ENCODE results near the gene APPBP2.

Gene APPBP2

DNA sequence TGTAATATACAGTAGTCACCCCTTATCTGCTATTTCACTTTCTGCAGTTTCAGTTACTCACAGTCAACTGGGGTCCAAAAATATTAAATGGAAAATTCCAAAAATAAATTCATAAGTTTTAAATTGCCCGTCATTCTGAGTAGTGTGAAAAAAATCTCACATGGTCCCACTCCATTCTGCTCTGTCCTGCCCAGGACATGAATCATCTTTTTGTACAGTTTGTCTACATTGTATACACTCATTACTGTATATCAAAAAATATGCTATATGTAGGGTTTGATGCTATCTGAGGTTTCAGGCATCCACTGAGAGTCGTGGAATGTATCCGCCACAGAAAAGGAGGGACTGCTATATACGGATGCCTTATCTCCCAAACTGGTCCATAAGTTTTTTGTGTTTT lies 16.0 kb upstream of the APPBP2 start:
- H3K9me3 Mint-ChIP-seq (ENCODE audit: low read depth): no peaks in the 10 kb centered on the region
- H3K27ac Mint-ChIP-seq: no peak overlapping the region
- no peaks in the 10 kb centered on the region for H3K36me3 Mint-ChIP-seq
- no peak overlapping the region for H3K4me3 Mint-ChIP-seq
- no peaks in the 10 kb centered on the region for H3K4me1 Mint-ChIP-seq (ENCODE audit: low read depth)
- H3K27me3 Mint-ChIP-seq: peaks cover 2% of the 10 kb centered on the region

DNA sequence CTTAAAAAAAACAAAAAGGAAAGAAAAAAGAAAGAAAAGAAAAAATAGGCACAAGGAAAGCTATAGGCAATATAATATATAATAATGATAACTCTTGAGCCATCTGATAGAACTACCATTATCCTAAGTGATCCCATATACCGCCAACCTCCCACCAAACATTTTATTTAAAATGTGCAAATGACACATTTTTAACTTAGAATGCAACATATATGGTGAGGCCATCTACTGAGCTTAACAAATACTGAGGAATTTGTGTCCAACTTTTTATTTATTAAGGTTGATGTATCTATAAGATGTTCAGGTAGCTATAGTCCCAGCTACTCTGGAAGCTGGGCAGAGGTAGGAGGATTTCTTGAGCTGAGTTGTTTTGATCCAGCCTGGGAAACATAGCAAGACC lies 14.4 kb upstream of the APPBP2 start:
- H3K9me3 Mint-ChIP-seq (ENCODE audit: low read depth): no peaks in the 10 kb centered on the region
- no peaks in the 10 kb centered on the region for H3K36me3 Mint-ChIP-seq
- no peaks in the 10 kb centered on the region for H3K4me1 Mint-ChIP-seq (ENCODE audit: low read depth)
- H3K27me3 Mint-ChIP-seq: peaks cover 2% of the 10 kb centered on the region
- H3K27ac Mint-ChIP-seq: no peak overlapping the region
- H3K4me3 Mint-ChIP-seq: no peak overlapping the region

DNA sequence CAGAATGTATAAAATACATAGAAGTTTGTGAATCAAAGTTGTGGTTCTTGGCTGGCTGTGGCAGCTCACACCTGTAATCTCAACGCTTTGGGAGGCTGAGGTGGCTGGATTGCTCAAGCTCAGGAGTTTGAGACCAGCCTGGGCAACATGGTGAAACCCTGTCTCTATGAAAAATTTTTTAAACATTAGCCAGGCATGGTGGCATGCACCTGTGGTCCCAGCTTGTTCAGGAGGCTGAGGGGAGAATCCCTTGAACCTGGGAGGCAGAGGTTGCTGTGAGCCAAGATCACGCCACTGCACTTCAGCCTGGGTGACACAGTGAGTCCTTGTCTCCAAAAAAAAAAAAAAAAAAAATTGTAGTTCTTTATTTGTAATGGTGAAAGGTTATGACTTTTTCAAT lies 13.8 kb upstream of the APPBP2 start:
- Mint-ChIP-seq H3K4me3 (no peak overlapping the region), H3K36me3 (no peaks in the 10 kb centered on the region), H3K9me3 (ENCODE audit: low read depth) (no peaks in the 10 kb centered on the region), H3K27ac (no peak overlapping the region), H3K4me1 (ENCODE audit: low read depth) (no peaks in the 10 kb centered on the region), H3K27me3 (peaks cover 2% of the 10 kb centered on the region)

DNA sequence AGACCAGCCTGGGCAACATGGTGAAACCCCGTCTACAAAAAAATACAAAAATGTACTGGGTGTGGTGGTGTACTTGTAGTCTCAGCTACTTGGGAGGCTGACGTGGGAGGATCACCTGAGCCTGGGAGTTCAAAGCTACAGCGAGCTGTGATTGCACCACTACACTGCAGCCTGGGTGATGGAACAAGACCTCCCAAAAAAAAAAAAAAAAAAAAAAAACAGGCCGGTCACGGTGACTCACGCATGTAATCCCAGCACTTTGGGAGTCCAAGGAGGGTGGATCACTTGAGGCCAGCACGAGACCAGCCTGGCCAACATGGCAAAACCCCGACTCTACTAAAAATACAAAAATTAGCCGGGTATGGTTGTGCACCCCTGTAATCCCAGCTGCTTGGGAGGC lies 12.7 kb upstream of the APPBP2 start:
- Mint-ChIP-seq H3K9me3 (ENCODE audit: low read depth) (no peaks in the 10 kb centered on the region), H3K4me3 (no peak overlapping the region), H3K4me1 (ENCODE audit: low read depth) (no peaks in the 10 kb centered on the region), H3K27ac (no peak overlapping the region), H3K27me3 (peaks cover 2% of the 10 kb centered on the region), H3K36me3 (no peaks in the 10 kb centered on the region)

DNA sequence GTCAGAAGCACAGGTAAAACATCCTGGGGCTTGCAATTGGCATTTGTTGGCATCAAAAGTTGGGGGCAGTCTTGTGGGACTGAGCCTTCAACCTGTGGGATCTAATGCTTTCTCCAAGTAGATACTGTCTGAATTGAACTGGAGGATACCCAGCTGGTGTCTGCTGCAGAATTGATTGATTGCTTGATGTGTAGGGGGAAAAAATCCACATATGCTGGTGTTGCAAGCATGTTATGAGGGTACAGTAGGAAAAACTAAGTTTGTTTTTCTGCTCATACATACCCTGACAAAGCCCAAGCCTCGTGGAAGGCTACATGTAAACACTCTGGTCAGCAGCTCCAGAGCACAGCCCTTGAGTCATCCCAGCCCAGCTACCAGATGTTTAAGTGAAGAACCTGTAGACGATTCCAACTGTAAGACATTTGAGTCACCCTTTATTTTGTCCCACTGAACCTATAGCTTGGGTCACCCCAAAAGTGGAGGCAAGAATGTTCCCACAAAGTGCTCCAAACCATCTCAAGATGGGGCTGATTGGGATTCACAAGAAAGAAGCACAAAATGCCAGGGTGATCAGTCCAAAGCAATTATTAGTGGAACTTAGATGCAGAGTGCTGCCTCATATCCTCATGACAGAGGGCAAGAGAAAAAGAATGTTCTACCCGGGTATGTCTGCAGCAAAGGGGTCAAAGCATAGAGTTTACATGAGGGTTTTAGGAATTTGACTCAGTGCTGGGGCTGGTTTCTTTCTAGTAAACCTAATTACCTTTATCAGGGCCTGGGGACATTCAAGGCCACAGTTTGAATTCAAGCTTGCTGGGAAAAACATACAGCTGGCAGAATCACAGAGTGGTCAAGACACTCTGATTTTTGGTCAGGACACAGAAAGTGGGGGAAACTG lies 9.6 kb upstream of the APPBP2 start:
- H3K27me3 Mint-ChIP-seq: peaks cover 4% of the 10 kb centered on the region
- H3K4me3 Mint-ChIP-seq: no peak overlapping the region
- no peak overlapping the region for H3K27ac Mint-ChIP-seq
- H3K9me3 Mint-ChIP-seq (ENCODE audit: low read depth): no peaks in the 10 kb centered on the region
- H3K4me1 Mint-ChIP-seq (ENCODE audit: low read depth): no peaks in the 10 kb centered on the region
- H3K36me3 Mint-ChIP-seq: peaks cover 2% of the 10 kb centered on the region

DNA sequence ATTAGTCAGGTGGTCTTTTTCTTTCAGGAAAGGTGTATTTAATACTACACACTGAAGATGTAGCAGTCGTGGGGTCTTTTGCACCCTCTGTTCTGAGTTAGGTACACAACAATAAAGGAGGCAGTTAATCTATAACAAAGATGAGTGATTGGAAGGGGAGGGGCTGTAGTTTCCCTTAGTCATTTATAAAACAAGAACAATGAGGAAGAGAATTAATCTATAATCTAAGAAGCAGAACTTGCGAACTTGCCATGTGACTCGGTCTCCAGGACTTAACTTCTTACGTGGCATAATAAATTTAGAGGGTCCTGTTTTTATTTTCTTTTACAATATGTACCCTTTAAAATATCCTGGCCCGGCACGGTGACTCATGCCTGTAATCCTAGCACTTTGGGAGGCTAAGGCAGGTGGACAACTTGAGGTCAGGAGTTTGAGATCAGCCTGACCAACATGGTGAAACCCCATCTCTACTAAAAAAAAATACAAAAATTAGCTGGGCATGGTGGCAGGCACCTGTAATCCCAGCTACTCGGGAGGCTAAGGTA lies 8.6 kb upstream of the APPBP2 start:
- Mint-ChIP-seq H3K27me3 (peaks cover 6% of the 10 kb centered on the region), H3K4me1 (ENCODE audit: low read depth) (no peaks in the 10 kb centered on the region), H3K36me3 (peaks cover 2% of the 10 kb centered on the region), H3K4me3 (no peak overlapping the region), H3K9me3 (ENCODE audit: low read depth) (no peaks in the 10 kb centered on the region), H3K27ac (no peak overlapping the region)

DNA sequence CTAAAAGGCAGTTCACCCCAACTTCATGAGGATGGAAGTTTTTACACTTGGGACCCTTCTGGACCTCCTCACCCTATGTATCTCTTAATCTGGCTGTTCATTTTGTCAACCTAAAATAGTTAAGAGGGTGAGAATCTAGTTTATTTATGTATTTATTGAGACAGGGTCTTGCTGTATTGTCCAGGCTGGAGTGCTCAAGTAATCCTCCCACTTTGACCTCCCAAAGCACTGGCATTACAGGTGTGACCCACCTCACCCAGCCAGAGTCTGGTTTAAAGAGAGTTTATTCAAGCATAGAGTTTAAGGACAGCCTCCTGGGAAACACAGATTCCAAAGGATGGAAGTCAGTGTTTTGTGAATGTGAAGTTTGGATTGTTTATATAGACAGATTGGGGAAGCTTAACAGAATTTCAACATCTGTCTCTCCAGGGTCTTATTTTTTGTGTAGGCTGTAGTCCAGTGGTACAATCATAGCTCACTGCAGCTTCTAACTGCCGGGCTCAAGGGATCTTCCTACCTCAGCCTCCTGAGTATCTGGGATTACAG lies 8.0 kb upstream of the APPBP2 start:
- Mint-ChIP-seq H3K27ac (no peak overlapping the region), H3K9me3 (ENCODE audit: low read depth) (no peaks in the 10 kb centered on the region), H3K4me1 (ENCODE audit: low read depth) (no peaks in the 10 kb centered on the region), H3K36me3 (peaks cover 2% of the 10 kb centered on the region), H3K27me3 (peaks cover 6% of the 10 kb centered on the region), H3K4me3 (no peak overlapping the region)

DNA sequence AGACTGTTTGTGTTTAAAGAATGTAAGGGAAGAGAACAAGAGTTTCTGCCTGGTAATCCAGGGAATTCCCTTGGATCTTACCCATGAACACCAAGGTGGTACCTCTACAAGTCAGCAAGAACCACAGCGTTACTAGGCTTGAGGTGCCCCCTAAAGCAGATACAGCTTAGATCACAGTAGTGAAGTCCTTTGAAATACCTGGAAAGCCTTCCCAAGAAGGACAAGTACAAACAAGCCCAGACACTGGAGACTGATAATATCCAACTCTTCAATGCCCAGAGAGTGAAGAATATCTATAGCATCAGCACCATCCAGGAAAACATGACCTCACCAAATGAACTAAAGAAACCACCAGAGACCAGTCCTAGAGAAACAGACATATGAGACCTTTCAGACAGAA lies 3.8 kb upstream of the APPBP2 start:
- peaks cover 2% of the 10 kb centered on the region for H3K36me3 Mint-ChIP-seq
- no peak overlapping the region for H3K27ac Mint-ChIP-seq
- H3K4me1 Mint-ChIP-seq (ENCODE audit: low read depth): peaks cover 15% of the 10 kb centered on the region
- H3K27me3 Mint-ChIP-seq: peaks cover 4% of the 10 kb centered on the region
- no peak overlapping the region for H3K4me3 Mint-ChIP-seq
- no peaks in the 10 kb centered on the region for H3K9me3 Mint-ChIP-seq (ENCODE audit: low read depth)

DNA sequence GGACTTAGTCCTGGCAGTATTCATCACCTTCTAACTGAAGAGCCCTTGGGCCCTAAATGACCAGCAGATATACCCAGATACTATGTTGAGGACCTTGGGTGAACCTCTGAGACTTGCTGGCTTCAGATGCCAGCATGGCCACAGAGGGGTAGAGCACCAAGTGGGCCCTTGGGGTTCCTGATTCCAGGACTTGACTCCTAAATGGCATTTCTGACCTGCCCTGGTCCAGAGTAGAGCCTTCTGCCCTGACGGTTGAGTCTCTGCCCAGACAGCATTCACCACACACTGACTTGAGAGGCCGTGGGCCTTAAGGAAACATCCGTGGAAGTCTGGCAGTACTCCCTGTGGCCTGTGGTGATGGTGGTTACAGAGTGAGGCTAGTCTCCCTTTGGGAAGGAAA lies 2.8 kb upstream of the APPBP2 start:
- H3K4me3 Mint-ChIP-seq: no peak overlapping the region
- peaks cover 4% of the 10 kb centered on the region for H3K27me3 Mint-ChIP-seq

DNA sequence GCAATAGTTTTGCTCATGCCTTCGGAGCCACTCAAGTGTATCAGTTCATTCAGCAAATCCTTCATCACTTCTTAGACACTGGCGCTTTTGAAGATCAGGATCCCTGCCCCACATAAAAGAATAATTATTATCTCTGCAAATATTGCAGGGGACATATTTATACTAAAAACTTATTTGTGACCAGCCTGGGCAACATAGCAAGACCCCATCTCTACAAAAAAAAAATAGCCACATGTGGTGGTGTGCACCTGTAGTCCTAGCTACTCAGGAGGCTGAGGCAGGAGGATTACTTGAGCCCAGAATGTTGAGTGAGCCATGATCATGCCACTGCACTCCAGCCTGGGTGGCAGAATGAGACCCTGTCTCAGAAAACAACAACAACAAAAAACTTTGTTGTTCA lies 1.7 kb upstream of the APPBP2 start:
- Mint-ChIP-seq H3K4me1 (ENCODE audit: low read depth) (peaks cover 31% of the 10 kb centered on the region), H3K9me3 (ENCODE audit: low read depth) (no peaks in the 10 kb centered on the region)

More for the DNA sequence above, 2.8 kb upstream of the APPBP2 start:
- peaks cover 2% of the 10 kb centered on the region for H3K36me3 Mint-ChIP-seq
- no peak overlapping the region for H3K27ac Mint-ChIP-seq
- peaks cover 25% of the 10 kb centered on the region for H3K4me1 Mint-ChIP-seq (ENCODE audit: low read depth)
- no peaks in the 10 kb centered on the region for H3K9me3 Mint-ChIP-seq (ENCODE audit: low read depth)

DNA sequence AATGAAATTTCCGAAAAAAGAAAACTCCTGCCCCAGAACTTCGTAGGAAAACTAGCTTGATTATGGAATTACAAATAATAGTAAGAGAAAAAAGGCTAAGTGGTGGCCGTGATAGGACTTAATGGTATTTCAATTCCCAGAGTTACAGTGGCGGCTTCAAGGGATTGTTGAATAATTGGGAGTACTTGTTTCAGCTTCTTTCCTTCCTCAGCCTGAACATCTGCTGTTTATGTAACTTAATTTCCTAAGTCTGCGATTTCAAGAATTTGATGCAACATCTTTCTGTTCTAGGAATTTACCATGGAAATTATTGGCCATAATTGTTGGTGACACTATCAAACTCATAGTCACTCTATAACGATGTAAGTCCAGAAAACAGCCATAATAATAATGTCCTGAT lies 684 bp upstream of the APPBP2 start:
- Mint-ChIP-seq H3K4me3 (peak overlapping the region; percentile 99), H3K9me3 (ENCODE audit: low read depth) (no peaks in the 10 kb centered on the region), H3K27ac (peak overlapping the region; percentile 98), H3K36me3 (peaks cover 2% of the 10 kb centered on the region), H3K4me1 (ENCODE audit: low read depth) (peaks cover 41% of the 10 kb centered on the region), H3K27me3 (peaks cover 4% of the 10 kb centered on the region)

More for the DNA sequence above, 1.7 kb upstream of the APPBP2 start:
- peaks cover 2% of the 10 kb centered on the region for H3K36me3 Mint-ChIP-seq
- H3K4me3 Mint-ChIP-seq: peak overlapping the region; percentile 35
- peaks cover 4% of the 10 kb centered on the region for H3K27me3 Mint-ChIP-seq
- H3K27ac Mint-ChIP-seq: no peak overlapping the region

DNA sequence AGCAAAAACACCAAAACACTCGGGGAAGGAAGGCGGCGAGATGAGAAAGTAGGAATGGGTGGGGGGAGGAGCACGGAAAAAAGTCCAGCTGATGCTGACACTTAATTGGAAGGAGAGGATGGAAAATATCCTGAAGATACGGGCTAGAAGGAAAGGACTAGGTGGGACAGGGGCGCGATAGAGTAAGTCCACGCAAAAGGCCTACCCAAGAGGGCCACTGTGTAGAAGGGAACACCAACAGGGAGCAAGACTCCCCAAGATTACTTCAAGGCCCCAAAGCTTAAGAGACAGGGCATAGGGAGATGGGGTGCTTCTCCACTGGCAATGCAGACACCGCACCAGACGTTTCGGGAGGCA lies 736 bp downstream of the APPBP2 start:
- H3K9me3 Mint-ChIP-seq (ENCODE audit: low read depth): no peaks in the 10 kb centered on the region
- peaks cover 2% of the 10 kb centered on the region for H3K27me3 Mint-ChIP-seq
- H3K4me1 Mint-ChIP-seq (ENCODE audit: low read depth): peaks cover 50% of the 10 kb centered on the region
- peaks cover 3% of the 10 kb centered on the region for H3K36me3 Mint-ChIP-seq
- peak overlapping the region; percentile 98 for H3K27ac Mint-ChIP-seq
- peak overlapping the region; percentile 99 for H3K4me3 Mint-ChIP-seq

DNA sequence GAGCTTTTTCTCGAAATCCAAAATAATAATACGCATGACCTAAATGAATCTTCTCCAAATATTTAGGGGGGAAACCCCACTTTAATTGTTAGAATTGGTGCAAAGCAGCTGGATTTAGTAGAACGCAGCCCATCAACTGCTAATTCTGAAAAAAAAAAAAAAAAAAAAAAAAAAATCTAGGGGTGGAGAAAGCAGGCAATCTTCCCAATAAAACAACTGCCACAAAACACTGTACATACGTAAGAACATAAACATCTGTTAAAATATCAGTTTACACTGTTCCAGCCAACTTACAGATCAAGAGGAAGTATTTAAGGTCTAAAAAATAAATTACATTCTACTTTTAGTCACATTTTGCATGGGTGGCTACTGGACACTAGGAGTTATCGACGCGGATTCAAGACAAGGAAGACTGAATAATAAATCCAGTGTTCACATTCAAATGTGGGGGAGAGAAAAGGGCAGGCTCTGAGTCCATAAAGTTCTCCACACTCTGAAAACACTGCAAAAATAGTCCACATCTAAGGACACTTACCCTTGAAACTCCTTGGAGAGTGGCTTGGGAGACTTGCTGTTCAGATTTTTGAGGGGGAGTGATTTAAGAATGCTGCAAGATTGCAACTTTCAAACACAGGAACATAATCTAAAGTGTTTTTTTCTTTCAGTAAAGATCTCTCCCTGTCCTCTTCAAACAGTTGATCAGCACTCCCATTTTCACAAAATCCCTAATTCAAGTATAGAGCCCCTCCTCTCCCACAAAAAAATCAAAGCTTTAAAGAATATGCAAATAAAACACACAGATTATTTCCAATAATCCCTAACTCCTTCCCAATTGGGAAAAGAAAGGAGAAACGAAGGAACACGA lies 1.3 kb downstream of the APPBP2 start:
- H3K27me3 Mint-ChIP-seq: no peaks in the 10 kb centered on the region
- H3K27ac Mint-ChIP-seq: peak overlapping the region; percentile 98
- peaks cover 50% of the 10 kb centered on the region for H3K4me1 Mint-ChIP-seq (ENCODE audit: low read depth)
- peaks cover 3% of the 10 kb centered on the region for H3K36me3 Mint-ChIP-seq
- peak overlapping the region; percentile 99 for H3K4me3 Mint-ChIP-seq
- no peaks in the 10 kb centered on the region for H3K9me3 Mint-ChIP-seq (ENCODE audit: low read depth)

DNA sequence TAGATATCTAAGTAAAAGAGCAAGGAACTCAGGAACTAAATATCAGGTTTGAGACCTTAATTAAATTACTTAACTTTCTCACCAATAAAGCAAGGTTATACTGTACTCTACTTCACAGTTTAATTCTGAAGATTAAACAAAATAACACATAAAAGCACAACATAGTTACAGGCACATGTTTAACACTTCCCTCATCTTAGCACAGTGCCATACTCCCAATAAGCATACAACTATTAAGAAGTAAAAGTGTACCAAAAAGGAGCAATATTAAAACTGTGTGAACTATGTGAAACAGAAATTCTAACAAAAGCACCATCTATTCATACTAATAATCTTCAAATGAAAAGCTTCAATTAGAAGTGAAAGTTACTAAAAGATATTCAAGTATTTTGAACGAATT lies 2.2 kb downstream of the APPBP2 start:
- H3K36me3 Mint-ChIP-seq: peaks cover 3% of the 10 kb centered on the region
- peaks cover 51% of the 10 kb centered on the region for H3K4me1 Mint-ChIP-seq (ENCODE audit: low read depth)
- no peaks in the 10 kb centered on the region for H3K9me3 Mint-ChIP-seq (ENCODE audit: low read depth)
- no peaks in the 10 kb centered on the region for H3K27me3 Mint-ChIP-seq
- peak overlapping the region; percentile 99 for H3K4me3 Mint-ChIP-seq
- peak overlapping the region; percentile 29 for H3K27ac Mint-ChIP-seq

All from activated naive CD8-positive, alpha-beta T cell (primary cell).